ENCODE results near the gene SLC34A3. TPM values are rescaled to one million over a fixed set of nuclear protein-coding genes. Genes with fewer than 3 reads are reported as not detected.

The SLC34A3 gene
- total RNA-seq, 1 donor from 2014 or later, result 0.23 TPM

DNA sequence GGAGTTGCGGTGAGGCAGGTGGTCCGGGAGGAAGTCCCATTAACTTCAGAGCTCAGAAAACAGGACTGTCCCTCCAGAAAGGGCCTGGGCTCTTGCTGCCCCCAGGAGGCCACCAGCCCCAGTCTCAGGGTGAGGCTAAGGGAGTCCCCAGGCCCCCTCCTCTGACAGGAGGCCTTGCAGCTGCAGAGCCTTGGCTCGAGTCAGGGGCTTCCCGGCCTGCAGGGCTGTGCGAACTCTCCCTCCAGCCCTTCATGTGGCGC, 17.1 kb downstream of the SLC34A3 start:
- H3K27ac ChIP-seq, result peak overlapping the region; percentile 63
- H3K36me3 ChIP-seq, result peaks cover 11% of the 10 kb centered on the region
- H3K27me3 ChIP-seq, result no peaks in the 10 kb centered on the region

DNA sequence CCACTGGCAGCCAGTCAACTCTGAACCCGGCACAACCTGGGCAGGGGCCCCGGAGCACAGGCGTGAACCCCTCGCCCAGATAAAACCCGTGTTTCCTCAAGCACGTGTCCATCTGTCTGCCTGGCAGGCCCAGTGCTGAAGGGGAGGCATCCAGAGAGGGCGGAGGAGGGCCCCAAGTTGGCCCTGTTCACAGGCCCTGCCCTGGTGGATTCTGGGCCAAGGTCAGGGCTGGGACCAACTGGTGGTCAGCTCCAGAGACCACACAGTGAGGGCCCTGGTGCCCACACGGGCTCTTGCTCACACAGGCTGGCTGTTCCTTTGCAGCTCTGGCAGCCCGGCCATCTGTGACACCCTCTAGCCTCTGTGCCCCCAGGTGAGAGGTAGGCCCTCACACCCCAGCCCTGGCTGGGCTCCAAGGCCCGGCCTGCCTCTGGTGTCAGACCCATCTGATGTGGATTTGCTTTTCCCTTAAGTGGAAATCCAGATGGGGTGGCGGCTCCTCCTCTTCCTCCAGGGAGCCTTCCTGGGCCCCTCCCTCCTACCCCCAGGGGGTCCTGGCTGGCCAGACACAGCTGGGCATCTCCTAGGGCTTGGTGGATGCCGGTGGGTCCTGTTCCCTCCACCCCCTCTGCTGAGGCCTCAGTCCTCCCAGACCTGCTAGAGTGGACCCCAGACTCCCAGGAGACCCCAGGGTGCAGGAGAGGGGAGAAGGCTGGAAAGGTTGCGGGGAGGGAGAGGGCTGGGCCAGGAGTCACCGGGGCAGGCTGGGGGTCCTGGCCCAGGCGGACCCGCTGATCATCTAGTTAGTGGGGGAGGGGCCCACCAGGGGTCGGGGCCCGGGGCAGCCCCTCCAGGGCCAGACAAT, 19.9 kb downstream of the SLC34A3 start:
- Histone ChIP-seq H3K36me3 (no peaks in the 10 kb centered on the region), H3K4me3 (no peak overlapping the region), H3K27ac (no peak overlapping the region), H3K9me3 (no peaks in the 10 kb centered on the region), H3K4me1 (peaks cover 12% of the 10 kb centered on the region), H3K27me3 (no peaks in the 10 kb centered on the region)
- TF ChIP-seq, protein P1, sequence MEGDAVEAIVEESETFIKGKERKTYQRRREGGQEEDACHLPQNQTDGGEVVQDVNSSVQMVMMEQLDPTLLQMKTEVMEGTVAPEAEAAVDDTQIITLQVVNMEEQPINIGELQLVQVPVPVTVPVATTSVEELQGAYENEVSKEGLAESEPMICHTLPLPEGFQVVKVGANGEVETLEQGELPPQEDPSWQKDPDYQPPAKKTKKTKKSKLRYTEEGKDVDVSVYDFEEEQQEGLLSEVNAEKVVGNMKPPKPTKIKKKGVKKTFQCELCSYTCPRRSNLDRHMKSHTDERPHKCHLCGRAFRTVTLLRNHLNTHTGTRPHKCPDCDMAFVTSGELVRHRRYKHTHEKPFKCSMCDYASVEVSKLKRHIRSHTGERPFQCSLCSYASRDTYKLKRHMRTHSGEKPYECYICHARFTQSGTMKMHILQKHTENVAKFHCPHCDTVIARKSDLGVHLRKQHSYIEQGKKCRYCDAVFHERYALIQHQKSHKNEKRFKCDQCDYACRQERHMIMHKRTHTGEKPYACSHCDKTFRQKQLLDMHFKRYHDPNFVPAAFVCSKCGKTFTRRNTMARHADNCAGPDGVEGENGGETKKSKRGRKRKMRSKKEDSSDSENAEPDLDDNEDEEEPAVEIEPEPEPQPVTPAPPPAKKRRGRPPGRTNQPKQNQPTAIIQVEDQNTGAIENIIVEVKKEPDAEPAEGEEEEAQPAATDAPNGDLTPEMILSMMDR (IDR thresholded peaks at IDR 0.05), result no peak
- no peak for ATAC-seq
- intact Hi-C loops (cut with DNase I), result no loop called here
- DNase-seq, result no peak

More for the DNA sequence above, 17.1 kb downstream of the SLC34A3 start:
- DNase-seq (no peak), ATAC-seq (no peak)
- H3K4me1 ChIP-seq, result peaks cover 19% of the 10 kb centered on the region
- H3K4me3 ChIP-seq, result no peak overlapping the region
- no peaks in the 10 kb centered on the region for H3K9me3 ChIP-seq
- TF ChIP-seq, protein P1 (IDR thresholded peaks at IDR 0.05), result no peak
- intact Hi-C loops (cut with DNase I), result no loop called here

DNA sequence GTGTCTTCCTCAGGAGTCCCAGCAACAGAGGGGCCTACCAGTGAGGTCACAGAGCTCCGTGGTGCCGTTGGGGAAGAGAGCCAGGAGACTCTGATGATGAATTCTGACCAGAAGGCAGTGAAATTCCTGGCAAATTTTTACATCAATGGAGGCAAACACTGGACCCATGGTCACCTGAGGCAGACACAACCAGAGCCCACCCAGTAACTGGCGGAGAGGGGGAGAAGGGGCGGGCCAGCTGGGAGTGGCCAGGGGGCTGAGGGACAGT, 20.4 kb downstream of the SLC34A3 start, which contains the start of gene STPG3:
Gene STPG3, plus strand, starts transcription at position 93 of the 268 bp plus-strand sequence. Its CDS starts 1 bp downstream, at position 94.
- DNase-seq (no peak), ATAC-seq (no peak)
- Histone ChIP-seq H3K27ac (no peak within 1 kb of the TSS), H3K4me1 (peaks cover 15% of the 10 kb centered on the region), H3K36me3 (no peaks in the 10 kb centered on the region), H3K4me3 (no peak within 1 kb of the TSS), H3K9me3 (no peaks in the 10 kb centered on the region), H3K27me3 (no peaks in the 10 kb centered on the region)
- intact Hi-C loops (cut with DNase I), result no loop called here
- TF ChIP-seq, protein P1 (IDR thresholded peaks at IDR 0.05), result no peak

DNA sequence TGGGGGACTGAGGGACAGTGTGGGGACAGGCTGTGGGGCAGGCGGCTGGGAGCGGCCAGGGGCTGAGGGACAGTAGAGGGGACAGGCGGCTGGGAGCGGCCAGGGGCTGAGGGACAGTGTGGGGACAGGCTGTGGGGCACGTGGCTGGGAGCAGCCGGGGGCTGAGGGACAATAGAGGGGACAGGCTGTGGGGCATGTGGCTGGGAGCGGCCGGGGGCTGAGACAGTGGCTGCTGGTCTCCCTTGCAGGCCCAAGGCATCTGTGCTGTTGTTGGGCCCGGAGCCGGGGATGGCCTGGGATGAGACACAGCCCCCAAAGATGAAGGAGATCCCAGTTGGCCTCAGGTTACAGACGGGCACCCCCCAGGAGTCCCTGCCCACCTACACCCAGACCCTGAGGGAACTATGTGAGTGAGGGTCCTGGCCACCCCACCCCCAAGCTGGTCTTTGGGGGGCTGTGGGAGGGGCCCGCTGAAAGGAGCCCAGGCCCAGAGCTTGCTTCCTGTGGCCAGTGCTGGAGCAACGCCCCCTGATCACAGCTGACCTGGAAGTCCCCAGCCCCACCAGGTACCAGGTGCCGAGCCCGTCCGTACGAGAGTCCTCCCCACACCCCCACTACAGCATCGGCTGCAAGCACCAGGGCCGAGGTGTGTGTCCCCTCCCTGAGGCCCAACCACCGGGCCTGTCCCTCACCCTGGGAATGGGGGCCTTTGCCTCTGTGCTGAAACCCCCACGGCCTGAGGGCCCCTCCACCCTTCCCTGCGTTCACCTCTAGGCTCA, 21.0 kb downstream of the SLC34A3 start:
- TF ChIP-seq, protein P1 (IDR thresholded peaks at IDR 0.05), result no peak
- ATAC-seq (no peak), DNase-seq (no peak)
- Histone ChIP-seq H3K4me1 (peaks cover 20% of the 10 kb centered on the region), H3K27ac (no peak overlapping the region), H3K4me3 (no peak overlapping the region), H3K9me3 (no peaks in the 10 kb centered on the region), H3K27me3 (no peaks in the 10 kb centered on the region), H3K36me3 (peaks cover 5% of the 10 kb centered on the region)
- intact Hi-C loops (cut with DNase I), result no loop called here

DNA sequence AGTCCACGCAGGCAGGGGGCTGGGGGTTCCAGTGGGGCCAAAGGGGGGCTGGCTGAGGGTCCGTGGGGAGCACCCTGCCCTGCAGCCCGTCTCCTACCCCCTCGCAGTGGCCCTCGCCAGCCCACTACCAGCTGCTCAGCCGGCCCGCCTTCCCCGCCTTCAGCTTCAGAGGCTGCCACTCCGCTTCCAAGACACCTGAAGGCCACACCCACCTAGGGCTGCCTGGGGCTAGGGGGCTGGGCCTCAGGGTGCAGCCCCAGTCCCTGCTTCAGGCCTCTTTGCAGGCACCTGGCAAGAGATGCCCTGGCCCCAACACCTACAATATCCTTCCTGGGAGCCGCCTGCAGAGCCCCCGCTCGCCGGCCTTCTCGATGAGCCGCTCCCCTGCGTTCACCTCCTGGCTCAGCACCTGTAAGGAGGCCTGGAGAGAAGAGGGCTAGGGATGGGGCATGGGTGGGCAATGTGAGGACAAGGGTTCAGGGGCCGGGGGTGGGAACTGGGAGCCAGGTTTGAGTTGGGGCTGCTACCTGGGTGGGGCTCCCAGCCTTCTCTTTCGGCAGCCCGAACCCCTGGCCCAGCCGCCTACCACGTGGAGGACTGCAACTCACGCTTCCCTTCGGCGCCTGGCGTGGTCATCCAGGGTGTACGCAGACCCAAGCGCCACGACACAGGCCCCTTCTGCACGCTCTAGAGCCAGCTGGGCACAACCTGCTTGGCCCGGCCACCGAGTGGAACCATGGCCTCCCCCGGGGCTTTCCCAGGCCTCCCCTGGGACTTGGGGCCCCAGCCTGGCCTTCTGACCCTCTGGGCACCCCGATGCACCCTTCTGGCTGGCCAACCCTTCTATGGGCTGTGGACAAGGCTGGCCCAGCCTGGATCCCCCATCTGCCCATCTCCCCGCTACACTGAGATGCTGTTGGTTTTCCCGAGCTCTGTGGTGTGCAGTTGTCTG, 22.1 kb downstream of the SLC34A3 start:
- intact Hi-C loops (cut with DNase I), result no loop called here
- Histone ChIP-seq H3K27ac (no peak overlapping the region), H3K27me3 (no peaks in the 10 kb centered on the region), H3K4me3 (no peak overlapping the region), H3K36me3 (peaks cover 10% of the 10 kb centered on the region), H3K4me1 (peaks cover 16% of the 10 kb centered on the region), H3K9me3 (no peaks in the 10 kb centered on the region)
- DNase-seq (no peak), ATAC-seq (no peak)
- TF ChIP-seq, protein P1 (IDR thresholded peaks at IDR 0.05), result no peak

Data from upper lobe of right lung (tissue), 1 donor.